GM23338 (cell line): ENCODE measurements around the gene NEK6. TPM values are rescaled to one million over a fixed set of nuclear protein-coding genes. Genes with fewer than 3 reads are reported as not detected.
A peak's percentile ranks its signal among the peaks of the same experiment; 100 is the strongest.

ENCODE experiments used
- ATAC-seq: fragments of 200-7000 bp; cut with Tn5 transposase; 3 replicates; pipeline ENCODE4 v1.9.1; 2020
- DNase-seq: peaks from one replicate; pipeline ENCODE4 v3.0.0-alpha.2; 2015; ENCODE audit warnings: low spot score
- H2AFZ ChIP-seq: fragments of 200-600 bp; sonication (generic); 2 replicates; pipeline ENCODE4 v1.8.0; 2016; ENCODE audit warnings: antibody characterized with exemption, mild to moderate bottlenecking, moderate library complexity
- H3F3A ChIP-seq: fragments of 200-600 bp; sonication (generic); replicated peaks from 2 replicates; pipeline ENCODE4 v1.8.0; 2017; ENCODE audit warnings: antibody characterized with exemption, mixed run types, low read depth
- H3K27ac ChIP-seq: fragments of 200-600 bp; sonication (generic); 2 replicates; pipeline ENCODE4 v1.6.1; 2016; ENCODE audit warnings: low read depth
- H3K27me3 ChIP-seq: fragments of 200-600 bp; sonication (generic); 2 replicates; pipeline ENCODE4 v1.8.0; 2016; ENCODE audit warnings: mild to moderate bottlenecking, mixed run types, moderate library complexity; ENCODE audit not compliant: insufficient read depth
- H3K36me3 ChIP-seq: fragments of 200-600 bp; sonication (generic); 2 replicates; pipeline ENCODE4 v1.8.0; 2016; ENCODE audit warnings: mild to moderate bottlenecking; ENCODE audit not compliant: insufficient read depth
- H3K4me1 ChIP-seq: fragments of 200-600 bp; sonication (generic); 2 replicates; pipeline ENCODE4 v1.8.0; 2016; ENCODE audit warnings: mild to moderate bottlenecking, moderate library complexity; ENCODE audit not compliant: insufficient read depth
- H3K4me2 ChIP-seq: fragments of 200-600 bp; sonication (generic); 2 replicates; pipeline ENCODE4 v1.7.1; 2017; ENCODE audit warnings: mixed run types
- H3K4me3 ChIP-seq: fragments of 200-600 bp; sonication (generic); 2 replicates; pipeline ENCODE4 v1.6.1; 2016; ENCODE audit warnings: mixed run types
- H3K79me2 ChIP-seq: fragments of 200-600 bp; sonication (generic); replicated peaks from 2 replicates; pipeline ENCODE4 v1.8.0; 2017; ENCODE audit warnings: mild to moderate bottlenecking; ENCODE audit not compliant: insufficient read depth
- H3K9me2 ChIP-seq: fragments of 200-600 bp; sonication (generic); 2 replicates; pipeline ENCODE4 v1.8.0; 2017; ENCODE audit not compliant: insufficient read depth
- H4K20me1 ChIP-seq: fragments of 200-600 bp; sonication (generic); replicated peaks from 2 replicates; pipeline ENCODE4 v1.8.0; 2017; ENCODE audit warnings: mild to moderate bottlenecking; ENCODE audit not compliant: insufficient read depth
- H3K27ac Mint-ChIP-seq: 2 replicates; pipeline ENCODE4 v1.8.0; 2020; ENCODE audit warnings: inconsistent platforms, mild to moderate bottlenecking, moderate library complexity, mixed read lengths
- H3K27me3 Mint-ChIP-seq: 3 replicates; pipeline ENCODE4 v1.8.0; 2022; ENCODE audit warnings: low read depth, mild to moderate bottlenecking, moderate library complexity, mixed read lengths, inconsistent platforms; ENCODE audit not compliant: insufficient read depth, poor library complexity
- H3K36me3 Mint-ChIP-seq: 3 replicates; pipeline ENCODE4 v1.8.0; 2021; ENCODE audit warnings: low read depth, mild to moderate bottlenecking, inconsistent platforms, moderate library complexity, mixed read lengths
- H3K4me1 Mint-ChIP-seq: 3 replicates; pipeline ENCODE4 v1.8.0; 2020; ENCODE audit warnings: mild to moderate bottlenecking, inconsistent platforms, mixed read lengths
- H3K4me3 Mint-ChIP-seq: 3 replicates; pipeline ENCODE4 v1.8.0; 2021; ENCODE audit warnings: moderate library complexity, mild to moderate bottlenecking, inconsistent platforms, mixed read lengths
- H3K9me3 Mint-ChIP-seq: 3 replicates; pipeline ENCODE4 v1.8.0; 2020; ENCODE audit warnings: moderate library complexity, mild to moderate bottlenecking, inconsistent platforms, mixed read lengths
- CREB1 ChIP-seq: fragments of 250-450 bp; sonication (Bioruptor Pico); IDR thresholded peaks from 2 replicates; pipeline ENCODE4 v1.5.0; 2020; ENCODE audit warnings: low read depth, mild to moderate bottlenecking, moderate library complexity
- CTCF ChIP-seq, 2 experiments: fragments of 200-600 bp in 1 of 2; sonication (generic) in 1 of 2; conservative IDR thresholded peaks; 2 replicates each; pipeline versions ENCODE4 v1.5.1 to v1.6.1; 2016 to 2017; ENCODE audit warnings: antibody characterized with exemption in 2 of 2, low read depth in 2 of 2, mild to moderate bottlenecking in 2 of 2, moderate library complexity in 1 of 2
- EZH2 ChIP-seq: fragments of 200-600 bp; sonication (generic); IDR thresholded peaks from one replicate; pipeline ENCODE4 v1.8.0; 2017; ENCODE audit warnings: antibody characterized with exemption, mild to moderate bottlenecking, low read depth; ENCODE audit not compliant: unreplicated experiment
- EZH2phosphoT487 ChIP-seq: fragments of 200-600 bp; sonication (generic); IDR thresholded peaks from one replicate; pipeline ENCODE4 v1.8.1; 2018; ENCODE audit warnings: antibody characterized with exemption; ENCODE audit not compliant: unreplicated experiment
- JUNB ChIP-seq: IDR thresholded peaks from one replicate; pipeline ENCODE4 v1.6.1; 2016; ENCODE audit warnings: antibody characterized with exemption; ENCODE audit not compliant: unreplicated experiment
- NANOG ChIP-seq: IDR thresholded peaks from 2 replicates; pipeline ENCODE4 v1.6.1; 2016; ENCODE audit warnings: antibody characterized with exemption, borderline replicate concordance
- POLR2AphosphoS5 ChIP-seq: IDR thresholded peaks from 2 replicates; pipeline ENCODE4 v1.6.1; 2016; ENCODE audit warnings: antibody characterized with exemption, low read depth
- STAT1 ChIP-seq: IDR thresholded peaks from one replicate; pipeline ENCODE4 v1.6.1; 2016; ENCODE audit warnings: antibody characterized with exemption; ENCODE audit not compliant: unreplicated experiment
- ZNF114 ChIP-seq: fragments of 250-450 bp; sonication (Bioruptor Pico); IDR thresholded peaks from 2 replicates; pipeline ENCODE4 v1.5.0; 2020; ENCODE audit warnings: mild to moderate bottlenecking, moderate library complexity
- ZNF331 ChIP-seq: fragments of 250-450 bp; sonication (Bioruptor Pico); IDR thresholded peaks from 2 replicates; pipeline ENCODE4 v1.5.0; 2020; ENCODE audit warnings: low read depth, mild to moderate bottlenecking, moderate library complexity
- polyA plus RNA-seq: library from polyadenylated mRNA; unstranded; fragments of >200 nt; fragmentation: Nextera tagmentation; extraction: Ambion mirVana; gene quantifications from 2 replicates; pipeline ENCODE4 v1.2.1, GENCODE V29; 2016
- total RNA-seq: library from RNA; depleted of rRNA; stranded (reverse); fragments of >200 nt; shearing (Covaris generic); gene quantifications from 2 replicates; pipeline ENCODE4 v1.2.3, GENCODE V29; 2014
- TF ChIP-seq, protein P1 (sequence below): fragments of 250-450 bp; sonication (Bioruptor Pico); IDR thresholded peaks from 2 replicates; pipeline ENCODE4 v1.5.0; 2020; ENCODE audit warnings: mild to moderate bottlenecking, moderate library complexity
- TF ChIP-seq, protein P2 (sequence below): IDR thresholded peaks from 2 replicates; pipeline ENCODE4 v1.6.1; 2016; ENCODE audit warnings: antibody characterized with exemption
- TF ChIP-seq, protein P3 (sequence below): IDR thresholded peaks from one replicate; pipeline ENCODE4 v1.6.1; 2018; ENCODE audit warnings: antibody characterized with exemption; ENCODE audit not compliant: unreplicated experiment

The NEK6 gene
- total and polyA plus RNA-seq, 2 experiments from 2014 or later = 8.1 to 11.2 TPM

GRCh38 chr9:124259158-124259808 is 1.5 kb downstream of the NEK6 start:
- H3F3A ChIP-seq = peaks cover 7% of the 10 kb centered on the region; the same call in 1 of the 2 replicates
- H3K36me3 Mint-ChIP-seq = no peaks in the 10 kb centered on the region; the same call in 1 of the 3 replicates
- H3K4me3 Mint-ChIP-seq = peak overlapping the region; percentile 95
- H3K4me3 ChIP-seq = peak overlapping the region; percentile 75
- no peak for DNase-seq
- H3K27me3 ChIP-seq = no peaks in the 10 kb centered on the region
- peaks cover 43% of the 10 kb centered on the region for H3K4me1 ChIP-seq
- no peak for TF ChIP-seq ZNF331 (CRISPR knock-in tag)
- TF ChIP-seq, protein P1, sequence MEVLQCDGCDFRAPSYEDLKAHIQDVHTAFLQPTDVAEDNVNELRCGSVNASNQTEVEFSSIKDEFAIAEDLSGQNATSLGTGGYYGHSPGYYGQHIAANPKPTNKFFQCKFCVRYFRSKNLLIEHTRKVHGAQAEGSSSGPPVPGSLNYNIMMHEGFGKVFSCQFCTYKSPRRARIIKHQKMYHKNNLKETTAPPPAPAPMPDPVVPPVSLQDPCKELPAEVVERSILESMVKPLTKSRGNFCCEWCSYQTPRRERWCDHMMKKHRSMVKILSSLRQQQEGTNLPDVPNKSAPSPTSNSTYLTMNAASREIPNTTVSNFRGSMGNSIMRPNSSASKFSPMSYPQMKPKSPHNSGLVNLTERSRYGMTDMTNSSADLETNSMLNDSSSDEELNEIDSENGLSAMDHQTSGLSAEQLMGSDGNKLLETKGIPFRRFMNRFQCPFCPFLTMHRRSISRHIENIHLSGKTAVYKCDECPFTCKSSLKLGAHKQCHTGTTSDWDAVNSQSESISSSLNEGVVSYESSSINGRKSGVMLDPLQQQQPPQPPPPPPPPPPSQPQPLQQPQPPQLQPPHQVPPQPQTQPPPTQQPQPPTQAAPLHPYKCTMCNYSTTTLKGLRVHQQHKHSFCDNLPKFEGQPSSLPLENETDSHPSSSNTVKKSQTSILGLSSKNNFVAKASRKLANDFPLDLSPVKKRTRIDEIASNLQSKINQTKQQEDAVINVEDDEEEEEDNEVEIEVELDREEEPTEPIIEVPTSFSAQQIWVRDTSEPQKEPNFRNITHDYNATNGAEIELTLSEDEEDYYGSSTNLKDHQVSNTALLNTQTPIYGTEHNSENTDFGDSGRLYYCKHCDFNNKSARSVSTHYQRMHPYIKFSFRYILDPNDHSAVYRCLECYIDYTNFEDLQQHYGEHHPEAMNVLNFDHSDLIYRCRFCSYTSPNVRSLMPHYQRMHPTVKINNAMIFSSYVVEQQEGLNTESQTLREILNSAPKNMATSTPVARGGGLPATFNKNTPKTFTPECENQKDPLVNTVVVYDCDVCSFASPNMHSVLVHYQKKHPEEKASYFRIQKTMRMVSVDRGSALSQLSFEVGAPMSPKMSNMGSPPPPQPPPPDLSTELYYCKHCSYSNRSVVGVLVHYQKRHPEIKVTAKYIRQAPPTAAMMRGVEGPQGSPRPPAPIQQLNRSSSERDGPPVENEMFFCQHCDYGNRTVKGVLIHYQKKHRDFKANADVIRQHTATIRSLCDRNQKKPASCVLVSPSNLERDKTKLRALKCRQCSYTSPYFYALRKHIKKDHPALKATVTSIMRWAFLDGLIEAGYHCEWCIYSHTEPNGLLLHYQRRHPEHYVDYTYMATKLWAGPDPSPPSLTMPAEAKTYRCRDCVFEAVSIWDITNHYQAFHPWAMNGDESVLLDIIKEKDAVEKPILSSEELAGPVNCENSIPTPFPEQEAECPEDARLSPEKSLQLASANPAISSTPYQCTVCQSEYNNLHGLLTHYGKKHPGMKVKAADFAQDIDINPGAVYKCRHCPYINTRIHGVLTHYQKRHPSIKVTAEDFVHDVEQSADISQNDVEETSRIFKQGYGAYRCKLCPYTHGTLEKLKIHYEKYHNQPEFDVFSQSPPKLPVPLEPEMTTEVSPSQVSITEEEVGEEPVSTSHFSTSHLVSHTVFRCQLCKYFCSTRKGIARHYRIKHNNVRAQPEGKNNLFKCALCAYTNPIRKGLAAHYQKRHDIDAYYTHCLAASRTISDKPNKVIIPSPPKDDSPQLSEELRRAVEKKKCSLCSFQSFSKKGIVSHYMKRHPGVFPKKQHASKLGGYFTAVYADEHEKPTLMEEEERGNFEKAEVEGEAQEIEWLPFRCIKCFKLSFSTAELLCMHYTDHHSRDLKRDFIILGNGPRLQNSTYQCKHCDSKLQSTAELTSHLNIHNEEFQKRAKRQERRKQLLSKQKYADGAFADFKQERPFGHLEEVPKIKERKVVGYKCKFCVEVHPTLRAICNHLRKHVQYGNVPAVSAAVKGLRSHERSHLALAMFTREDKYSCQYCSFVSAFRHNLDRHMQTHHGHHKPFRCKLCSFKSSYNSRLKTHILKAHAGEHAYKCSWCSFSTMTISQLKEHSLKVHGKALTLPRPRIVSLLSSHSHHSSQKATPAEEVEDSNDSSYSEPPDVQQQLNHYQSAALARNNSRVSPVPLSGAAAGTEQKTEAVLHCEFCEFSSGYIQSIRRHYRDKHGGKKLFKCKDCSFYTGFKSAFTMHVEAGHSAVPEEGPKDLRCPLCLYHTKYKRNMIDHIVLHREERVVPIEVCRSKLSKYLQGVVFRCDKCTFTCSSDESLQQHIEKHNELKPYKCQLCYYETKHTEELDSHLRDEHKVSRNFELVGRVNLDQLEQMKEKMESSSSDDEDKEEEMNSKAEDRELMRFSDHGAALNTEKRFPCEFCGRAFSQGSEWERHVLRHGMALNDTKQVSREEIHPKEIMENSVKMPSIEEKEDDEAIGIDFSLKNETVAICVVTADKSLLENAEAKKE (CRISPR knock-in tag) = no peak
- TF ChIP-seq, protein P2, sequence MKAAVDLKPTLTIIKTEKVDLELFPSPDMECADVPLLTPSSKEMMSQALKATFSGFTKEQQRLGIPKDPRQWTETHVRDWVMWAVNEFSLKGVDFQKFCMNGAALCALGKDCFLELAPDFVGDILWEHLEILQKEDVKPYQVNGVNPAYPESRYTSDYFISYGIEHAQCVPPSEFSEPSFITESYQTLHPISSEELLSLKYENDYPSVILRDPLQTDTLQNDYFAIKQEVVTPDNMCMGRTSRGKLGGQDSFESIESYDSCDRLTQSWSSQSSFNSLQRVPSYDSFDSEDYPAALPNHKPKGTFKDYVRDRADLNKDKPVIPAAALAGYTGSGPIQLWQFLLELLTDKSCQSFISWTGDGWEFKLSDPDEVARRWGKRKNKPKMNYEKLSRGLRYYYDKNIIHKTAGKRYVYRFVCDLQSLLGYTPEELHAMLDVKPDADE = no peak
- TF ChIP-seq EZH2 = no peak
- TF ChIP-seq, protein P3, sequence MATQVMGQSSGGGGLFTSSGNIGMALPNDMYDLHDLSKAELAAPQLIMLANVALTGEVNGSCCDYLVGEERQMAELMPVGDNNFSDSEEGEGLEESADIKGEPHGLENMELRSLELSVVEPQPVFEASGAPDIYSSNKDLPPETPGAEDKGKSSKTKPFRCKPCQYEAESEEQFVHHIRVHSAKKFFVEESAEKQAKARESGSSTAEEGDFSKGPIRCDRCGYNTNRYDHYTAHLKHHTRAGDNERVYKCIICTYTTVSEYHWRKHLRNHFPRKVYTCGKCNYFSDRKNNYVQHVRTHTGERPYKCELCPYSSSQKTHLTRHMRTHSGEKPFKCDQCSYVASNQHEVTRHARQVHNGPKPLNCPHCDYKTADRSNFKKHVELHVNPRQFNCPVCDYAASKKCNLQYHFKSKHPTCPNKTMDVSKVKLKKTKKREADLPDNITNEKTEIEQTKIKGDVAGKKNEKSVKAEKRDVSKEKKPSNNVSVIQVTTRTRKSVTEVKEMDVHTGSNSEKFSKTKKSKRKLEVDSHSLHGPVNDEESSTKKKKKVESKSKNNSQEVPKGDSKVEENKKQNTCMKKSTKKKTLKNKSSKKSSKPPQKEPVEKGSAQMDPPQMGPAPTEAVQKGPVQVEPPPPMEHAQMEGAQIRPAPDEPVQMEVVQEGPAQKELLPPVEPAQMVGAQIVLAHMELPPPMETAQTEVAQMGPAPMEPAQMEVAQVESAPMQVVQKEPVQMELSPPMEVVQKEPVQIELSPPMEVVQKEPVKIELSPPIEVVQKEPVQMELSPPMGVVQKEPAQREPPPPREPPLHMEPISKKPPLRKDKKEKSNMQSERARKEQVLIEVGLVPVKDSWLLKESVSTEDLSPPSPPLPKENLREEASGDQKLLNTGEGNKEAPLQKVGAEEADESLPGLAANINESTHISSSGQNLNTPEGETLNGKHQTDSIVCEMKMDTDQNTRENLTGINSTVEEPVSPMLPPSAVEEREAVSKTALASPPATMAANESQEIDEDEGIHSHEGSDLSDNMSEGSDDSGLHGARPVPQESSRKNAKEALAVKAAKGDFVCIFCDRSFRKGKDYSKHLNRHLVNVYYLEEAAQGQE = no peak
- TF ChIP-seq STAT1 = no peak
- no peak for TF ChIP-seq POLR2AphosphoS5
- no peak for TF ChIP-seq JUNB
- no peak for TF ChIP-seq ZNF114 (CRISPR knock-in tag)
- TF ChIP-seq CTCF (conservative IDR thresholded peaks at IDR 0.05; ENCODE audit: low read depth in 2 of 2) = no peak
- no peak for TF ChIP-seq EZH2phosphoT487
- no peak for TF ChIP-seq NANOG
- no peak for TF ChIP-seq CREB1 (CRISPR knock-in tag)
- H3K4me1 Mint-ChIP-seq = peaks cover 54% of the 10 kb centered on the region
- peak; percentile 7 for ATAC-seq
- peaks cover 31% of the 10 kb centered on the region for H3K27me3 Mint-ChIP-seq
- peaks cover 43% of the 10 kb centered on the region for H3K79me2 ChIP-seq
- no peaks in the 10 kb centered on the region; the same call in 2 of the 3 replicates for H3K9me3 Mint-ChIP-seq
- peak overlapping the region; percentile 91 for H3K4me2 ChIP-seq
- no peaks in the 10 kb centered on the region for H4K20me1 ChIP-seq
- no peak overlapping the region for H3K27ac Mint-ChIP-seq
- H3K27ac ChIP-seq = no peak overlapping the region
- H2AFZ ChIP-seq = peak overlapping the region; percentile 95; the same call in 1 of the 2 replicates
- no peaks in the 10 kb centered on the region for H3K36me3 ChIP-seq
- no peaks in the 10 kb centered on the region for H3K9me2 ChIP-seq
